ENCODE results near the gene OR3A1. TPM values are rescaled to one million over a fixed set of nuclear protein-coding genes. Genes with fewer than 3 reads are reported as not detected.
"Not testable (repeated sequence)": the region's sequence is repeated elsewhere in the genome, so short reads cannot be mapped to it uniquely, and the experiment has no call there.

OR3A1 gene, protein sequence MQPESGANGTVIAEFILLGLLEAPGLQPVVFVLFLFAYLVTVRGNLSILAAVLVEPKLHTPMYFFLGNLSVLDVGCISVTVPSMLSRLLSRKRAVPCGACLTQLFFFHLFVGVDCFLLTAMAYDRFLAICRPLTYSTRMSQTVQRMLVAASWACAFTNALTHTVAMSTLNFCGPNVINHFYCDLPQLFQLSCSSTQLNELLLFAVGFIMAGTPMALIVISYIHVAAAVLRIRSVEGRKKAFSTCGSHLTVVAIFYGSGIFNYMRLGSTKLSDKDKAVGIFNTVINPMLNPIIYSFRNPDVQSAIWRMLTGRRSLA
- polyA plus RNA-seq (2013, experiment 1 of 2; ENCODE audit: insufficient read length): not detected
- 0.17 TPM for polyA plus RNA-seq (2013, experiment 2 of 2; ENCODE audit: insufficient read length)

DNA sequence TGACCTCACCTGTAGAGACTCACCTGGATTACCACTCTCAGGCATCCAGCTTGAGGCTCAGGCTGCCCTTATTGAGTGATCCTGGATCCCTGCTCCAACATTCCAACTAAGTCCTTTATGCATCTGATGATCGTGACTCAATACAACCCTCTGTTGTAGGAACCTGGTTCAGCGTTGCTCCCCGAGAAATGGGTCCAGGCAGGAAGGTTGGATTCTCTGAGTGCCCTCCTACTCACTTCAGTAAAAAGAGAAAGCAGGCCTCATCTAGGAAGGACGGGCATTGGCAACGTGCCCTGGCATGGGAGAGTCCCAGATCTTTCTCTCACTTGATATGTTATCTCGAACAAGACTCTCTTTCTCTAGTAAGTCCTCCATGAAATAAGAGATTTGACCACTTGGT lies at the start of gene OR3A1:
Gene OR3A1, minus strand, starts transcription at position 101 of the 400 bp plus-strand sequence. CDS start 5,778 bp downstream, outside the sequence.
- no peak for DNase-seq

DNA sequence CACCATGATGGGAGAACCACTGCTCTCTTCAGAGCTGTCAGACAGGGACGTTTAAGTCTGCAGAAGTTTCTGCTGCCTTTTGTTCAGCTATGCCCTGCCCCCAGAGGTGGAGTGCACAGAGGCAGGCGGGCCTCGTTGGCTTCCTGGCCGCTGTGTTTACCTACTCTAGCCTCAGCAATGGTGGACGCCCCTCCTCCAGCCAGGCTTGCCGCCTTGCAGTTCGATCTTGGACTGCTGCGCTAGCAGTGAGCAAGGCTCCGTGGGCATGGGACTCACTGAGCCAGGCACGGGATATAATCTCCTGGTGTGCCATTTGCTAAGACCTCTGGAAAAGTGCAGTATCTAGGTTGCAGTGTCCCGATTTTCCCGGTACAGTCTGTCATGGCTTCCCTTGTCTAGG lies 44.6 kb upstream of the OR3A1 start:
- DNase-seq: not testable (repeated sequence)

DNA sequence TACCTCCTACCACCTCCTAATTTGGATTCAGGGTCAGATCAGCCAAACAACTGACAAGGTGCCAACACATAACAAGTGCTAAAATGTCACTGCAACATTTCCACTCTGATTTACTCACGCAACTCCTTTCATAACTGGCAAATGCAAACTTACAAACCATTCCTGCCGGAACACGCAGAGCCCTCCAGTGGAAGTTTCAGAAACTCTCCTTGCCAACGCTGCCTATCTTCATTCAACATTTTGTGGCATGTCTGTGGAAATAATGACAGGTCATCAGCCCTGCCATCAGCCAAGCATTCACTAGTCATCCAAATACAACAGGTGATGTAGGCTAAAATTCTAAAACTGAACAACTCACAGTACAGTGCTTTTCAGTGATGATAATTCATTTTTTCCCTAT lies 37.7 kb upstream of the OR3A1 start:
- DNase-seq: no peak

DNA sequence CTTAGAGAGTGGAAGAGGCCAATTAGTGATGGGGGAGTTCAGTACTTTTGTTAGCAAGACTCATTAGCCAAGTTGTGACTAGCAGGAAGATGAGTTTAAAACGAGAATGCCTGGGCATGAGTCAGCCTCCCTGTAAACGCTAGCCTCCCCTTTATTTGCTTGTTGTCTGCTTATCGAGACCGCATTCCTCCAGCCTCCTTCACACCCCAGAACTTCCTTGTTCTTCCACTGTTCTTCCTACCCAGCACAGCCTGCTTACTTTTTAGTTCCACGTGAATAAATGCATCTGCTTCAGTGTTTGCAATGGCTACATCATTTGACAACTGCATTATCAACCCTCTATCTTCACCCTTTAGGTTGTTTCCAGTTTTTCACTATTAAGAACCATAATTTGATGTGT lies 20.2 kb upstream of the OR3A1 start:
- no peak for DNase-seq

DNA sequence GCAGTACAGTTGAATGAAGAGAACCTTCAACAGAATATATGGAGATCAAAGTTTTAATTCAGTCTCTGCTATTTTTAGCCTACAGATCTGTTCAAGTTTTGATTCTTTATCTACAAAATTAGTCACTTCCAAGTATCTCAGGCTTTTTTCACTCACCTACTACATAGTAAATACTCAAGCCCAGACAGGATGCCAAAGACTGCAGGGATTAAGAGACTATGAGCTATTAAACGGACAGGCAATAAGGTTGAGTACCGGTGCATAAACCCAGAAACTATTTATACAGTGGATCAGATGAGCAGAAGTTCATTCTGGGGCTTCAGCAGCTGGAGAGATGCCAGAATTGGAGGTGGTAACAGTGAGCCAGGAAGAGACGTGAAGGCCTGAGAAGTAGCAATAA lies 18.7 kb upstream of the OR3A1 start:
- DNase-seq: no peak

DNA sequence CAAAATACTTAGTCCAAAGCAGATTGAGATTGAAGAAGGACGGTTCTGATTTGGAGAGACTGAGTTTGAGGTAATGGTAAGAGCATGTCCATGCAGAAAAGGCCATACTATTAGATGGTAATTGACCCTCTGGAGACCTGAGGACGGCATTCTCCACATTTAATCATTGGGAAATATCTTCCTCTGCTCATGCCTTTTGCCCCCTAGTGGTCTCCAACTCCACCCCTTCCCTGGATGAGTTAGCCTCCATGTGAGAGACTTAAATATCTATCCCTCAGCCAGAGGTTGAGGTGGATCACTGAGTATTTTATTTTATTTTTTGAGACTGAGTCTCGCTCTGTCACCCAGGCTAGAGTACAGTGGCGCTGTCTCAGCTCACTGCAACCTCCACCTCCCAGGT lies 10.4 kb upstream of the OR3A1 start:
- DNase-seq: no peak

DNA sequence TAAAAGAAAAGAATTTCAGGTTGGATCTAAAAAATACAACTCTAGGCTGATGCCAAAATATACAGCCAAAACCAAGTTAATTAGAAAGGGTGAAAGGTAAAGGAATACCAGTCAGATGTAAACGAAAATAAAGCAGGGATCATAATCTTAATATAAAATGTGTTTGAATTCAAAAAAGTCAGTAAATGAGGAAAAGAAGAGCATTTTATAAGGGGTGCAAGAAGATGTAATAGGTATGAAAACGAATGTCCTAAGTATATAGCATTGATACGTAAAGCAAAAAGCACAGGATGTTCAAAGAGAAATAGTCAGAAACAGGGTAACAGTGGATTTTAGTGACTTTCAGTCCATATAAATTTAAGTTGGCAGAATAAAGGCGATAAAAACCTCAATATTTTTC lies 2.5 kb downstream of the OR3A1 start:
- DNase-seq: no peak

DNA sequence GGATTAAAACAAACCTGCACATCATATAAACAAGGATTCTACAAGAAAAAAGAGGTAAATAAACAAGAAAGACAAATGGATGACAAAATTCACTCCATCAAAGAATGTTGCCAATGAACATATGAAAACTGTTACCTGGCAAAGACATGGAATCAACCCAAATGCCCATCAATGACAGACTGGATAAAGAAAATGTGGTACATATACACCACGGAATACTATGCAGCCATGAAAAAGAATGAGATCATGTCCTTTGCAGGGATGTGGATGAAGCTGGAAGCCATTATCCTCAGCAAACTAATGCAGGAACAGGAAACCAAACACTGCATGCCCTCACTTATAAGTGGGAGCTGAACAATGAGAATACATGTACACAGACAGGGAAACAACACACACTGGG lies 4.6 kb downstream of the OR3A1 start:
- not testable (repeated sequence) for DNase-seq

DNA sequence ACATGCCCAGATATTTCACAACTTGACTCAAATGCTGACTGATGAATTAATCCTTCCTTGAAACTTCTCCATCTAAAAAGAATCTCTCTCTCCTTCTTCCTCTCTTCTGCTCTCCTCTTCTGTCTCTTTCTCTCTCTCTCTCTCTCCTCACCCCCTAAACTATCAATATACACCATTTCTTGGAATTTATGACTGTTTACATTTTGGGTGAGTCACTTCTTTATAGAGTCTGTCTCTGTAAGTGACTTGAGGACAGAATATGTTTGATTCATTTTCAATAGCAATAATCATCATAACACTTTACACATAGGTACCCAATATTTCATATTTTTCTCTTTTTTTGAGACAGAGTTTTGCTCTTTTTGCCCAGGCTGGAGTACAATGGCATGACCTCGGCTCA lies 15.3 kb downstream of the OR3A1 start:
- DNase-seq: no peak

DNA sequence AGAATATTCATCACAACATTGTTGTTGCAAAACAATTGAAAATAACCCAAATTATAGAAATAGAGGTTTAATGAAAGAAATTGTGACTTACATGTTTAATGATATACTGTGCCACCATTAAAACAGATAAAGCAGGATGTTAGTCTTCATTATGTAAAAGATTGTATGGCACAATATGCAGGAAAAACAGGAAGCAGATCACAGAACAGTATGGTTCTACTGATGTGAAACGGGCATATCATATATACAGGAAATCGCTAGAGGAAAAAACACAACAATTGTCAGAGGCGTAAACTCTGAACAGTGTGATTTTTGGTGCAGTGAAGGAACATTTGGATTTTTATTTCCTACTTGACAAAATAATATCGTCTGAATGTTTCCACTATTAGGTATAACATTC lies 22.0 kb downstream of the OR3A1 start:
- no peak for DNase-seq

DNA sequence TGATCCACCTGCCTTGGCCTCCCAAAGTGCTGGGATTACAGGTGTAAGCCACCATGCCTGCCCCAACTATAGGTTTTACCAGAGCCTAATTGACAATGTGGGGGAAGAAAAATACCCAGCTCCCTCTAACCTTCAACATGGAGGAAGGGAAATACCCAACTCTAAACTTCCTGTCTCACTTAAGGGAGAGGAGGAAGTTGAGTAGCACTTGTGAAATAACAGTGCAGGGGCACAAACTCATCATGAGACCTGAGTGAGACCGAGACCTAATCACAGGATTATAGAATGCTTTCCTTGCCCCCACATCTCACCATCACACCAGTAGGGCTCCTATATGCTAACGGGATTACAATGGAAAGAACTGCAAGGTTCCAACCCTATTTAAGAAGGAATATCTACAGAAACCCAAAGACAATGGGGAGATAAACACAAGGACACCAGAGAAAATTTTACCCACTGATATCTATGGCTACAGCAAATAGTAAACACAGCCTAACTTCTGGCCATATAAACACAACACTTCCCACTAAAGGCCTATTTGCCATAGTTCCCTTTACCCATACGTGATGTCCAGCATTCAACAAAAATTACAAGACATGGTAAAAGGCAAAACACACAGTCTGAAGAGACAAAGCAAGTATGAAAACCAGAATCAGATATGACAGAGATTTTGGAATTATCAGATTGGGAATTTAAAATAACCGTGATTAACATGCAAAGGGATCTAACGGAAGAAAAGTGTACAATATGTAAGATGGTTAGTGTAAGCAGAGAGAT lies 26.9 kb downstream of the OR3A1 start:
- DNase-seq: no peak

DNA sequence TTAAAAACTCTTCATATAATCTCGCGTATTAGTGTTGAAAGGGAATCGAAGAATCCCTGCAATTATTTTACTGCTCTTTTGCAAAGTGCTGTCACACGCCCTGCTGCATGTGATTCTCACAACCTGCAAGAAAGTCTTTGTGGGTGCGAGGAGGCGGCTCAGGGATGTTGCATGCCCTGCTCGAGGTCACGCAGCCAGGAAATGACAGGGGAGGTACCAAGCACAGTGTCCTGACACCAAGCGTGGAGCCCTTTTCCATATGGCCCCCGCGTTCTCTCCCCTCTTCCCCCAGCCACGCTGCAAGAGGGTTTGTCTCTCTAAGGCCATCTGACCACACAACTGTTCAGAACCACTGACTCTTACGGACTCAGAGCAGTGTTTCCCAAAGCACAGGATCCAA lies 37.6 kb downstream of the OR3A1 start:
- no peak for DNase-seq

DNA sequence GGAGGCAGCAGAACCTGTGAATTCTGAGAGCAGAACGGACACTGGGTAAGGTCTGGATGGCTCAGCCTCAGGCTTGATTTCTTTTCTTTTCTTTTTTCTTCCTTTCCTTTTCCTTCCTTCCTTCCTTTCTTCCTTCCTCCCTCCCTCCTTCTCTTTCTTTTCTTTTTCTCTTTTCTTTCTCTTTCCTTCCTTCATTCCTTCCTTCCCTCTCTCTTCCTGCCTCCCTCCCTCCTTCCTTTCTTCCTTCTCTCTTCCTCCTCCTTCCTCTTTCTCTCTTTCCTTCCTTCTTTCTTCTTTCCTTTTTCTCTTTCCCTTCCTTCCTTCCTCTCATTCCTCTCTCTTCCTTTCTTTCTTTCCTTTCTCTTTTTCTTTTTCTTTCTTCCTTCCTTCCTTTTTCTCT lies 38.0 kb downstream of the OR3A1 start:
- no peak for DNase-seq

DNA sequence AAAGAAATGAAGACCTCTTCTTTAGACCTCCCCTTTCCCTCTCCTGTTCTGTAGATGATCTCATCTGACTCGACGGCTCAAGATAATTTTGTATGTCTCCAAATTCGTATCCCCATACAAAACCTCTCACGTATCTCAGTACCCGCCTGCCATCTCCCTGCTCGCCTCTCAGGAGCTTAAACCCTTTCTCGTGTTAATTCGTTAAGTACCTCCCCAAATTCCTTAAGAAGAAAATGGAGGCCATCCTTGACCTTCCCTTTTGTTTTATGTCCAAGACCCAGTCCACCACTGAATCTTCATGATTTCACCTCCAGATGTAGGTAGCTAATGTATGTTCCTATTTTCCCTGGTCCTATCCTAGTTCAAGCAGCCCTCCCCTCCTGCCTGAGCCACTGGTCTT lies 41.6 kb downstream of the OR3A1 start:
- DNase-seq: no peak

DNA sequence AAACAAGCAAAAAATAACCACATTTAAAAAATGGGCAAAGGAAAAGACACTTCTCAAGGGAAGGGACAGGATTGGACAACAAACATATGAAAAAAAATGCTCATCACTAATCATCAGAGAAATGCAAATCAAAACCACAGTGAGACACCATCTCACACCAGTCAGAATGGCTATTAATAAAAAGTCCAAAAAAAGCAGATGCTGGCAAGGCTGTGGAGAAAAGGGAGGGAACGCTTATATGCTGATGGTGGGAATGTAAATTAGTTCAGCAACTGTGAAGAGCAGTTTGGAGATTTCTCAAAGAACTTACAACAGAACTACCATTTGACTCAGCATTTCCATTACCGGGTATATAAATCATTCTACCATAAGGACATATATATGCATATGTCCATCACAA lies 49.1 kb downstream of the OR3A1 start:
- not testable (repeated sequence) for DNase-seq

DNA sequence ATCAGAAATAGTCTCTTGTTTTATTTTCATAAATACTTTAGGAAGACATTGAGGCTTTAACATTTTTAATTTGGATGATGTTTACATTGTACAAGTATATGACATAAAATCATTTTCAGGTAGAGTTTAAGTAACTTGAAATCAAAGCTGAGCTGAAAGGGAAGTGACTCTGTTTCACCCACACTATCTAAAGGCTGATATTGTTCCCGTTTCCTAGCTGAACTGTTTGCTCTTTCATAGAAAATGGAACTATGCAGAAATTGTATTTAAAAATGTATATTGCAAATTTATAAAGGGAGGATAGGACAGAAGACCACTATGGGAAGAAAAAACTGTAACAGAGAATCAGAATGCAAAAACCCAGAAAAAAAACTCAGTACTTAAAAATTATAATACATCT lies 53.3 kb downstream of the OR3A1 start:
- not testable (repeated sequence) for DNase-seq

DNA sequence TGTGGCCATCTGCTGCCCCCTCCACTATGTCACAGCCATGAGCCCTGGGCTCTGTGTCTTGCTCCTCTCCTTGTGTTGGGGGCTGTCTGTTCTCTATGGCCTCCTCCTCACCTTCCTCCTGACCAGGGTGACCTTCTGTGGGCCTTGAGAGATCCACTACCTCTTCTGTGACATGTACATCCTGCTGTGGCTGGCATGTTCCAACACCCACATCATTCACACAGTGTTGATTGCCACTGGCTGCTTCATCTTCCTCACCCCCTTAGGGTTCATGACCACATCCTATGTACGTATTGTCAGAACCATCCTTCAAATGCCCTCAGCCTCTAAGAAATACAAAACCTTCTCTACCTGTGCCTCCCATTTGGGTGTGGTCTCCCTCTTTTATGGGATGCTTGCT lies 57.1 kb downstream of the OR3A1 start:
- DNase-seq: not testable (repeated sequence)

Data from fibroblast of skin of abdomen (primary cell).